NCI-H748 (cell line): Measurements from ENCODE around the gene TRMT61A.
"Not testable (repeated sequence)": the region's sequence is repeated elsewhere in the genome, so short reads cannot be mapped to it uniquely, and the experiment has no call there.

Experiments
- DNase-seq: peaks from one replicate; lab custom pipeline; 2025; ENCODE audit not compliant: unreplicated experiment; lab: John Stamatoyannopoulos, UW

Gene TRMT61A

DNA sequence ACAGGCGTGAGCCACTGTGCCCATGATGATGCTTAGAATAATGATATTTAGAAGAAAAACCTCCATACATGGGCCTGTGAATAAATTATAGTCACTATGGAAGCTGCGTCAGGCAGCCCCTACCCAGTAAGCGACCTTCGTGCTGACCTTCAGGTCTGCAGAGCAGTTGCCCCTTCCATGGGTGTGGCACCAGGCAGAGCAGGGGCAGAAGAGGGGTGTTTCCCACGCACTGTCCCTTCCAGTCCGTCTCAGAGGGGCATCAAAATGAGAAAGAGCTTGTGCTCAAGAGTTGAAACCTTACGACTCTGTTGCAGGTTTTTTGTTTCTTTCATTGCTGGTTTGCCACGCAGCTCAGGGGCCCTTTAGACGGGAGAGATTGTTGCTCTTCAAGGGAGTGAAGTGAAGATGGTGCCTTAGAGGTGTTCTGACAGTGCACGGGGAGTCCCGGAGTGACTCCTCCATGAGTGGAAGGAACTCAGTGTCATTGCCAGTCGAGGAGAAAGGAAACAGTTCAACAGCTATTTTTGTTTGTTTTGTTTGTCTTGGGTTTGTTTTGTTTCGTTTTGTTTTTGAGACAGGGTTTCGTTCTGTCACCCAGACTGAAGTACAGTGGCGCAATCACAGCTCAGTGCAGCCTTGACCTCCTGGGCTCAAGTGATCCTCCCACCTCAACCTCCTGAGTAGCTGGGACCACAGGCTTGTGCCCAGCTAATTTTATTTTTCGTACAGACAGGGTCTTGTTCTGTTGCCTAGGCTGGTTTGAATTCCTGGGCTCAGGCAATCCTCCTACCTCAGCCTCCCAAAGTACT, 20.3 kb upstream of the TRMT61A start:
- no peak for DNase-seq

DNA sequence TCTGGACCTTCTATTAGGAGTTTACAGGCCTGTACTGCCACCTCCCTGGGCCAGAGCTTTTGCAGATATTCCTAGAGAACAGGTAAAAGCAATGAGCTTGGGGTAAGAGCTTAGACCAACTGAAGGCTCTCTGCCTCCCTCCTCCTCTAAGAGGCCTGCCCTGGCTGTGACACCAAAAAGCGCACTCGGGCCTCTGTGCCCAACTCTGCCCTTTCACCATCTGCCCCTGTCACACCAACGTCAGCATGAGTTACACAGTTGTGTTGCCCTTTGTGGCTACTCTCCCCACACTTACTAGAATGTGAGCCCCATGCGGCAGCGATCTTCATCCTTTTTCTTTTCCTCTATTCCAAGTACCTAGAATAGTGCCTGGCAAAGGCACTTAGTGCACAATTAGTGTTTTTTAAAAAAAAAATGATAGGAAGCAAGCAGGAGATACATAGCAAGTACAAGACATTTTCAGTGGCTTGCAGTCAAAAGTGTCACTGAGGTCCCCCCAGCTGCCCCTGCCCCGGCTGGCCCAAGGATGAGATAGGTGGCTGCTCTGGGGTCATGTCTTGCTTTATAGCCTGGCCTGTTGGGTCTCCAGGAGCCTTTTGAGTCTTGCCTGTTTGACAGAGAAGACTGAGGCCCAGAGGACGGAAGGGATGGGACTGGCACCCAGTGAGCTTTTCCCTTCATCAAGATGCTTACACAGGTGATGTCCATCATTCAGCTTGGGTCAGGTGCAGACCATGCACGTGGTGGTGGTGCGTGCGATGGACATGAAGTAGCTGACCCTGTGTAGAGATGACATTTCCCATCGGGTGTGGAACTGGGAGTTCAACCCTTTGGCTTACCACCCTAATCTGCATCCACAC, 18.9 kb upstream of the TRMT61A start:
- DNase-seq = no peak

DNA sequence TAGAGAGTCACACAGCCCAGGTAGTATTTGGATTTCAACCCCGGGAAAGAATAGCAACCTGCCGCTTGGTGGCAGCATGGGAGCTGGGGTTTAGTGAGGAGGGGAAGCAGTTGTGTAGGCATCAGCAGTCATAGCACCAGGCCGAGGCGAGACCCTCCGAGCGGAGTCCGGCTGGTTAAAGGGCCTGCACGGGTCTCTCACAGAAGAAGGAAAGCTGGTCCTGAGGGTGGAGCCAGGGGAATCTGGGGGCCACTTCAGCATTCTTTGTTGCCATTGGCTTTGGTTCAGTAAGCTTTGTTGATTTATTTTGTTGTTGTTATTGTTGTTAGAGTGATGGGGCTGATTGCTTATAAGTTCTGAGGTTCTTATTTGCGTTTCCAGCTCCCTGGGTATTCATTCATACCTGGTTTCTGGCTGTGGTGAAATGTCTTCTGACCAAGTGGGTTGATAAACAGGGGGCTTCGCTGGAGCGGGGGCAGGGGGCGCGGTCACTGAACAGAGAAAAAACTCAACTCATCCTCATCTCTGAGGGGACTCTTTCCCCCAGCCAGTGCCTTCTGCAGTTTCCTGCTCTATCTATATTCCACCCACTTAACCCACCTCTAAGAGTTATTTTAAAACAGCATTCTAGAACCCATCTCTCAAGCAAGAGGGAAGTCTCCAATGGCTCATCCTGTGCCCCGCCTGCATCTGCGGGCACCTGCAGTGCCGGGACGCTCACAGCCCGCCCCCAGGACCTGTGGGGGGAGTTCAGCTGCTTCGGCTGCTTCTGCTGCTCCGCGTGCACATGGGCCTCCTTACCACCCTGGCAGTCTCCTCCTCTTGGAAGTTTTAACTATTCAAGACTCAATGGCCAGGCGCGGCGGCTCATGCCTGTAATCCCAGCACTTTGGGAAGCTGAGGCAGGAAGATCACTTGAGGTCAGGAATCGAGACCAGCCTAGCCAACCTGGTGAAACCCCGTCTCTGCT, 18.0 kb upstream of the TRMT61A start:
- DNase-seq = no peak

DNA sequence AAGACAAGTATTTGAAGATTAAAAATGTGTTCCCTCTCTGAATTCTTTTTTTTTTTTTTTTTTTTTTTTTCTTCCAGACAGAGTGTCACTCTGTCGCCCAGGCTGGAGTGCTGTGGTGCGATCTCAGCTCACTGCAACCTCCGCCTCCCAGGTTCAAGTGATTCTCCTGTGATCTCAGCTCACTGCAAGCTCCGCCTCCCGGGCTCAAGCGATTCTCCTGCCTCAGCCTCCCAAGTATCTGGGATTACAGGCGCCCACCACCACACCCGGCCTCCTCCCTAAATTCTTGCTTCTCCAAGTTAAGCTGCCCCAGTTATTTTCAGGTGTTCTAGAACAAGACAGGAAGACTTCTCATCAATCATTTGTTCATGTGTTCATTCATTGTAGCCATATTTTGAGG, 16.8 kb upstream of the TRMT61A start:
- not testable (repeated sequence) for DNase-seq

DNA sequence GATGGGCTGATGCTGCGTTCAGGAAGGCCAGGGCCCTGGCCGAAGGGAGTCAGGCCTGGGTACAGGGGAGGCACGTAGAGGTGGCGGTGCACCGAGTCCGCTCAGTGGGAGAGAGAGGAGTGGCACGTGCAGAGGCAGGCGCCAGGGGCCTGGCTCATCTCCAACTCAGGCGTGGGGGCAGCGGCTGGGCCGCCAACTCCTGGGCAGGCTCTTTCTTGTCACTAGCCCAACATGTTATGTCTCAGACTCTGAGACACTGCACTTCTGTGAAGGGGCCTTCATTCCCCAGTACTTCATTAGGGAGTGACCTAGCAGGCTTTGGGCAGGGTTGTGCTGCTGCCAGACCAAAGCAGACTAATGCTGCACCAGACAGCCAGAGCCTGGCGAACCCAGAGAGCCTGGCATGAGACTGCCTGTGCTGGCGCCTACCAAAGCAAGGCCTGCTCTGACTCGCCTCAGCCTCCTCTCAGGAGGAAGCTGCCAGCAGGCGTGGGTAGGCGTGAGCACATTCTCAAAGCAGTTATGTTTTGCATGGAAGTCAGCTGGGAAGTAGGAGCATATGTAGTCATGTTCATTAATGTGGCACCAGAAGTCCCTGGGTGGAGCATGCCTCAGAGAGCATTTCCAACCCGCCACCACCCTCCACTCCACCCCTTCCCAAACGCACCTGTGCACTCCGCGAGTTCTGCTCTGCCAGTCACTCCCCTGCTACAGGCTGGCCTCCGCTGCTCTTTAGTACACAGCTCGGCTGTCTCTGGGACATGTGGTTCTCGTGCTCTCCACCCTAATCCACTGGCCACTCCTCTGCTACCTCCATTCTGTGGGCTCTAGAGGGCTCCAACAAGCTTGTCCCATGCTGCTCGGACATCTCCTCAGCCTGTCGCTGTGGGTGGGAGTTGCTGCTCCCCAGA, 16.0 kb upstream of the TRMT61A start:
- DNase-seq = peak; percentile 53

DNA sequence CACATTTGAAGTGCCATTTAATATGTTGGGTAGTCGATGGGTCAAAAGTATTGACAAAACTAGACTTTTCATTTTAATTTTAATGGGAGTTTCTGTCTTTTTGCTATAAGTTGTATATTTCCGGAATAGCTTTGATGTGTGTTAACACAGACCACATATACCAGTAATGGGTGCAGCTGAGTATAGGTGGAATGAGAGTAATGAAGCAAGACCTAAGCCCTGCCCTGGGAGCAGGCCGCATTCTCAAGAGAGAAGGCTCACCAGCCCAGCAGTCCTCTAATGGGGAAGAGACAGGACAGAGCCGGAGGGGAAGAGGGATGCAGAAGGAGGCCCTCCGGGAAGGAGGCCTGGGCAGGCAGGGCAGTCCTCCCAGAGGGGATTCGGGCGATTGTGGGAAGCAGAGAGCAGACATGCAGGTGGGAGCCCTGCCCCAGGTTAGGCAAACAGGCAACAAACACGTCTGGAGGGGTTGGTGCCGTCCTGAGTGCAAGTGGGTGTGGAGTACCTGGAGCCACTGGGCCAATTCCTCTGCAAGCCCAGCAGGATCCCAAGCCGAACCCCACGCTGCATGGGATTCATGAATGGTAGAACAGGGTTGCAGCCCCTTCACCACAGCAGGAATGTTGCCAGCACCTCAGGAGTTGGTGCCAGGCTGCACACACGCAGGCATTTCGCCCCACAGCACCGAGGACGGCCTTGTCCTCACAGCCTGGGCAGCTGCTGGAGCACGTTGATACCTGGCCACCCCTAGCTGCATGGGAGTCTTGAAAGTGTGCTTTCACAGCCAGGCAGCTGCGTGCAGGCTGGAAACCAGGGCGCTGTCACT, 14.2 kb upstream of the TRMT61A start:
- DNase-seq = no peak

DNA sequence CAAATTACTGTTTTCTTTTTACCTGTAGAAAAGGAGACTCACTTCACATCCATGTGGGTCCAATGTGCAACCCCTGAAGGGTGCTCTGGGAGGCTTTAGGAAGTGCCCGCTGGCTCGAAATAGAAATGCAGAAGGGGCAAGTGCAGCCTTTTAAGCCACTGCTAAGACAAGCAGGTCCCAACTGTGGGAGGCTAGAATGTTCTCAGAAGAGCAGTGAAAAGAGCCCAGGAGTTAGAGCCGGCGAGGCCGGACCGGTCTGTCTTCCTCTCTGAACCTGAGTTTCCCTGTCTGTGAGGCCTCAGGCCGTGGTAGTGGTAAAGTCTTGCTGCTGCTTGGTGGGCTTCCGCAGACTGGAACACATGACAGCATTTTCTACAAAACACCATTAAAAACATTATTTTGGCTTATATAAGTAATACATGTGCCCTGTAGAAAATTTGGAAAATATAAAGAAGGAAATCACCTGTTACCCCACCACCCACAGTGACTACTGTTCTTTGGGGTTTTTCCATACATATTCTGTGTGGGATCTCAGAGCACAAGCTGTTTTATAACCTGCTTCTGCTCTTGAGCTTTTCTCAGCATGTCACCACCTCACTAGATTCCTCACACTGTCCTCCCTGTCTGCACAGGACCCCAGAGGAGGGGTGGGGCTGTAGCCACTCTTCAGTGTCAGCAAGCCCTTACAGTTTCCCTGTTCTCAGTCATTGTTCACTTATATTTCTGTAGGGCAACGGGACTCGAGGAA, 12.4 kb upstream of the TRMT61A start:
- no peak for DNase-seq

DNA sequence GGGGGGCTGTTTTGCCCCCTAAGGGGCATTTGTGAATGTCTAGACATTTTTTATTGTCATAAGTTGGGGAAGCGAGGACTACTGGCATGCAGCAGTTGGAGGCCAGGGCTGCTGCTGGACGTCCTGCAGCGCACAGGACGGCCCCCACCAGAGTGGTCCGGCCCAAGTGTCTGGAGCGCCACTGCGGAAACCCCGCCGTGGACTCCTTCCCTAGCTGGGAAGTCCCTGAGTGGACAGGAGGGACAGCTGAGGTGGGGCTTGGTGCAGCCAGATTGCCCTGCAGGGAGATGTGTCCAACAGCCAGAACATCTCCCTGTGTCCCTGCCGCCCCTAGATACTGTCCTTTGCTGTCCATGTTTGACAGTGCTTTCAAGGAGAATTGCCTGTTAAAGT, 11.8 kb upstream of the TRMT61A start:
- DNase-seq = no peak

DNA sequence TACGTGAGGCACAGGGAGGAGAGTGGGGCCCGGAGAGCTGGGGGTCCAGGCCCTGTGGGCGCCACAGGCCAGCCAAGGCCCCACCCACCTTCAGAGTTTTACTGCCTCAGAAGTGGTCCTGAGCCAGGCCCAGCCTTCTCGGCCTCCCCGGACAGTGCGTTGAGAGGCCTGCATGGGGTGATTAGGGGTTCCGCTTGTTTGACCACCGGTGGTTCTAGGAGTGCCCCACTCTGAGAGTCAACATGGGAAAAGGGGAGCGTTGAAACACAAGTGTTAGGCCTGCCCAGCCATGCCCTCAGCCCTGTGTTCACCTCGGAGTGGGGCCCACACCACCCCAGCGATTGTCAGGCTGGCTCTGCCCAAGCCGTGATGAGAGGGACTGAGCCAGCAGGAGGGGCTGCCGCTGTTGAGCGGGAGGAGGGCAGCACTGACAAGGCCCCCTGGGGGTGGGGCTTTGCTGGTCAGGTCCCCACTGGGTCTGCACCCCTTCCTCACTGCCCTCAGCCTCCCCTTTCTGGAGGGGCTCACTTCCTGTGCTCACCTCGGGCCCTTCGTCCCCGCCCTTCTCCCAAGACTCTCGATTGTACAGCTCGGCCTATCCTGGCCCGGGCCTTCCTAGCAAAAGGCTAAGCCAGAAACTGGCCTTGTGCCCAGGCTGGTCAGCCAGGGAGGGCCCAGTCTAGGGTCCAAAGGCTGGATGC, 11.1 kb upstream of the TRMT61A start:
- no peak for DNase-seq

DNA sequence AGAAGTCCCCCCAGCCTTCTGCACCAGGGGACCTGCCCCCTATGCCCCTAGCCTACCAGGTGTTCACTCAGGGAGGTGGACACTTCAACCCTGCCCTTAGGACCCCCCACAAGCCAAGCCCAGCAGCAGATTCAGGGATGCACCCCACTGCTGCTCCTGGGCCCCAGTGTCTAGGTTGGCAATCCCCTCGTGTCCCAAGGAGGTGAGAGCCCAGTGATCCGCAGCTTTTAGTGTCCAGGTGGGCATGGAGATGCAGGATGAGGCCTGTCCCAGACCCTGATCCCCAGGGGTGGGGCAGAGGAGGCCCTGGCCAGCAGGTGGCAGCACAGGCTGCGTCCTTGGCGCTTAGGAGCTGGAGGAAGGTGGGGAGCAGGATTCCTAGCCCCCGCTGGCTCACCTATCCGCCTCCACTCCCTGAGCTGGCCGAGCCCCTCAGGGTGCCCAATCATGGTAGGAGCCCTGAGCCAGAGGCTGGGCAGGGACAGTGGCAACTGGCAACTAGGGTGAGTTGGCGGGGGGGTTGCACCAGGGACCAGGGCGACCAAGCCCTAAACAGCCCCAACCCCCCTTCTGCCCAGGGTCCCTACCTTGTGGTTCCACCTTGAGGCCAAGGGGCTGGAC, 10.5 kb upstream of the TRMT61A start:
- peak; percentile 64 for DNase-seq

DNA sequence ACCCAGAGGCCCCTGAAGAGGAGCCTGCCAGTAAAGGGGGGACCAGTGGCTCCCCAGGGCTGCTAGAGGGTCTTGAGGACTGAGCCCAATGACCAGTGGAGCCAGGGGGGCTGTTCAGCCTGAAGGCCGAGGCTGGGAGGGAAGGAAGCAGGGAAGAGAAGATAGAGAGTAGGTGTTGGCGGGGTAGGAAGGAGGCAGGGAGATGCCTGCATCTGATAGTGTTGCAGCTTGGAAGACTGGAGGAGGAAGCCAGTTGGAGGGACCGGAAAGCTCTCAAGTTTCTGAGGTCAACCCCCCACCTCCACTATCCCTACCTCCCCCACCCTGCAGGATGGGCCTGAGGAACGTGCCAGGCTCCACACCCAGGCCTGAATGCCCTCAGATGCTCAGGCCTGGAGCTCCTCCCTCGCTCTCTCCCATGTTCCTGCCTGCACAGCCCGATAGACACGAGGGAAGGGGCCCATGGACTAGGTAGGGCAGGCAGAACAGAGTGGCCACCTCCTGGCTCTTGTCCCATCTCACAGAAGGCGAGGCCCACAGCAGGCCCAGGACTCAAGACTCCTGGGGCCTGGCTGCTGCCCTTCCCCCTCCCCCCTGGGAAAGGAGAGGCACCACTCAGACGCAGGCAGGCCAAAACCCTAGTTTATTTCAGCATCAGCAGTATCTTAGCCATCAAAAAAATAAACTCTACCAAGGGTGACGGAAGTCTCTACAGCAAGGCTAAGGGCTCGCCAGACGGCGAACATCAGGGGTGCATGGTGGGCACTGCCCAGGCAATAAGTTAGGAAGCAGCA, 9.8 kb upstream of the TRMT61A start:
- no peak for DNase-seq

DNA sequence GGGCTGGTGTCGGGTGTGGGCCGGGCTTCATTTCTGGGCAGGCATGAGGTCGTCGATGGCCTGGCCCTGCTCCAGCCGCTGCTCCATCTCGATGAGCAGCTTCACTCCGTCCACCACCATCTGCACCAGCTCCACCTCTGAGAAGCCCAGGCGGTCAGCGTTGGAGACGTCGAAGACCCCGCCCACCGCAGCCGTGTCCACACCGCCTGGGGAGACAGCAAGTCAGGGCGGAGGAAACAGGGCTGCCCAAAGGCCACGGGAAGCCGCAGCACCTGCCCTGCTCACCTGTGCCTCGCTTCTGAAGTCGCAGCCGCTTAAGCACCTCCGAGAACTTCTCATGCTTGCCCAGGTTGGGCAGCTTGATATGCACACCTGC, 9.2 kb upstream of the TRMT61A start:
- no peak for DNase-seq

DNA sequence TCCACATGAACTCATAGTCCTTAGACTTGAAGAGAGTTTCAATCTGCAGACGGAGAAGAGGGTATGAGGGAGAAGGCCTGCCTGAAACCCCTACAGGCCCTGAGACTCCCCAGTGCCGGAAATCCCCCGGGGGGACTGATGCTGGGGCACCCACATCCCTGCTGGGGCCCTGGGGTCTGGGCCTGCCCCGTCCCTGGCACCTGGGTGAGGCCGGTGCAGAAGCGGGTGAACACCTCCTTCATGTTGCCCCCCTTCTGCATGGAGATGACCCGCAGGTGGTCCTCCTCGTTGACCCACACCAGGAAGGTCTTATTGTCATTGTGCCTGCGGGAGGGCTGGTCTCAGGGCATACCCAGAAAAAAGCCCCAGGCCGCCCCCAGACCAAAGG, 8.7 kb upstream of the TRMT61A start:
- no peak for DNase-seq

DNA sequence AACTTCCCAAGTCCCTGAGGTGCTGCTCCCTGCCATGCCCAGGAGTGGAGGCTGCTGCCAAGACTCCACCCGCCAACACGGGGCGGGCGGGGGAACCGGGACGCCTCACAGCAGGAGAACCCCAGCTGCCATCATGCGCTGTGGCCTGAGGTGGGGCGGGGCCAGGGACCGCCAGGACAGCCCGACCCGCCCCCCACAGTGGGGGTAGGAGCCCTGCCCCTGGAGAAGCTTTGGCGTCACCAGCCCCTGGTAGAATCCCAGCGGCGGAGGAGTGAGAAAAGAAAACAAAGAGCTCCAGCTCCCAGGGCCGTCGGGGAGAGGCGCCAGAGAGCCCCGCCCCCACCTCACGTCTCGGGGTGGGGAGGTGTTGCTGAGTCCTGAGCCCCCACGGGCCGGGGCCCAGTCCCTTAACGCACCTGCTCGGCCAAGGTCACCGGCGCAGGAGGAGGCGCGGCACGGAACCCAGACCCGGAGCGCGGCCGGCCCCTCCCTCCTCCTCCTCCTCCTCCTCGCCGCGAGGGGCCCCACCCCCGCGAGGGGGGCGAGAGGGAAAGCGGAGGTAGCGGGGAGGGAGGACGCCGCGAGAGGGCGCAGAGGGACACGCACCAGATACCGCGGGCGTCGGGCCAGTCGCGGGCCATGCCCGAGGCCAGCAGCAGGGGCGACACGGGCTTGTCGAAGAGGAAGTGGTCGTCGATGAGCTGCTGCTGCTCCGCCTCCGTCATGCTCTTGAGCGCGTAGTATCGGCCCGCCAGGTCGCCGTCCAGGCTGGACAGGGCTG, 8.1 kb upstream of the TRMT61A start:
- peak; percentile 91 for DNase-seq

DNA sequence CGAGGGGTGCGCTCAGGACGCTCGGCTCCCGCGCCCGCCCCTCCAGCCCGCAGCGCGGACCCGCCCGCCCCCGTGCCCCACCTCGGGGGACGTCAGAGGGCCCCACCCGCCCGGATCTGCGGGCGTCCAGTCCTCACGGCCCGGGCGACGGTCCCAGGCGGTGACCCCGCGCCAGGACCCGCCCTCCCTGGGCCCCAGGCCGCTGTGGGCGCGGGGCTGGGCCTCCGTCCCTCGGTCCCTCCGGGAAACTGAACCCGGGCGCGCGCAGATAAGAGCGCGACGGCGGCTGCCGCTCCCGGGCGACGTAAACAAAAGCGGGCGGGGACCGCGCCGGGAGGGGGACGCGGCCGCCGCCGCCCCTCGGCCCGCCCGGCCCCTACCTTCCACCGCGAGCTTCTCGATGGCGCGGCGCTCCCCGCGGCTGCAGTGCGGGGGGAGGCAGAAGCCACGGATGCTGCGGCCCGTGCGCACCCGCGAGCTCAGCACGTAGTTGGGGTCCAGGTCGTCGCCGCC, 7.5 kb upstream of the TRMT61A start:
- peak; percentile 71 for DNase-seq
